ENCODE data around the gene SUPT6H.

Gene SUPT6H

DNA sequence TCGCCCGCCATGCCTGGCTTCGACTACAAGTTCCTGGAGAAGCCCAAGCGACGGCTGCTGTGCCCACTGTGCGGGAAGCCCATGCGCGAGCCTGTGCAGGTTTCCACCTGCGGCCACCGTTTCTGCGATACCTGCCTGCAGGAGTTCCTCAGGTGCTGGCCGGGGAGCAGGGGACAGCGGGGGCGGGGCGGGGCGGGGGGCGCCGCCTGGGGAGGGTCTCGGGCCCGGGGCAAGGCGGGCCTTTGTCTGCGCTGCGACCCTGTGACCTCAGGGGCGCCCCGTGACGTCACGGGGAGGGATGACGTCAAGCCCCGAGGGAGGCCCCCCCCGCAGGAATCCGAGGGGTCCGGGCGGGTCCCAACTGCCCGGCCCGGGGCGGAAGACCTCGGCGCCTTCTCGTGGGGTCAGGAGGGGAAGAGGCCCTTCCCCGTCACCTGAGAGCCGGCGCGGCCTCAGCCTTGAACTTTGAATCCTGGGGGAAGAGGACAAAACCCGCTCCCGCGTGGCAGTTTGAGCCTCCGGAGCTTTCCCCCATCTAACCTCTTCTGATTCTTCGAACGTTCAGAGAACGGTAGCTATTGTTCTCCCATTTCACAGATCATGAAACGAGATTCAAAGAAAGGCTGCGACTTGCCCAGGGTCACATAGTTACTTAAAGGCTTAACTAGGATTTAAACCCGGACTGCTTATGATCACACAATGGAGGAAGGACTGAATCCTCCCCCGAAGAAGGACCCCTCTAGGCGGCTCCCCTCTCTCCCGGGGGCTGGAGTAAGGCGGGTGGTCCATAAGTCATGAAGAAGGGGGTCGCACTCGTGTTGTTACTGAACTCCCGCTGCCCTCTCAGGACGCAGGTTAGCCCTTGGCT is 82.3 kb downstream of the SUPT6H start (continued):
- TF ChIP-seq, protein P1, sequence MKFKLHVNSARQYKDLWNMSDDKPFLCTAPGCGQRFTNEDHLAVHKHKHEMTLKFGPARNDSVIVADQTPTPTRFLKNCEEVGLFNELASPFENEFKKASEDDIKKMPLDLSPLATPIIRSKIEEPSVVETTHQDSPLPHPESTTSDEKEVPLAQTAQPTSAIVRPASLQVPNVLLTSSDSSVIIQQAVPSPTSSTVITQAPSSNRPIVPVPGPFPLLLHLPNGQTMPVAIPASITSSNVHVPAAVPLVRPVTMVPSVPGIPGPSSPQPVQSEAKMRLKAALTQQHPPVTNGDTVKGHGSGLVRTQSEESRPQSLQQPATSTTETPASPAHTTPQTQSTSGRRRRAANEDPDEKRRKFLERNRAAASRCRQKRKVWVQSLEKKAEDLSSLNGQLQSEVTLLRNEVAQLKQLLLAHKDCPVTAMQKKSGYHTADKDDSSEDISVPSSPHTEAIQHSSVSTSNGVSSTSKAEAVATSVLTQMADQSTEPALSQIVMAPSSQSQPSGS (tag by site-specific recombination; IDR thresholded peaks at IDR 0.05; ENCODE audit: low read depth) = peak; percentile 95
- TF ChIP-seq, protein P2, sequence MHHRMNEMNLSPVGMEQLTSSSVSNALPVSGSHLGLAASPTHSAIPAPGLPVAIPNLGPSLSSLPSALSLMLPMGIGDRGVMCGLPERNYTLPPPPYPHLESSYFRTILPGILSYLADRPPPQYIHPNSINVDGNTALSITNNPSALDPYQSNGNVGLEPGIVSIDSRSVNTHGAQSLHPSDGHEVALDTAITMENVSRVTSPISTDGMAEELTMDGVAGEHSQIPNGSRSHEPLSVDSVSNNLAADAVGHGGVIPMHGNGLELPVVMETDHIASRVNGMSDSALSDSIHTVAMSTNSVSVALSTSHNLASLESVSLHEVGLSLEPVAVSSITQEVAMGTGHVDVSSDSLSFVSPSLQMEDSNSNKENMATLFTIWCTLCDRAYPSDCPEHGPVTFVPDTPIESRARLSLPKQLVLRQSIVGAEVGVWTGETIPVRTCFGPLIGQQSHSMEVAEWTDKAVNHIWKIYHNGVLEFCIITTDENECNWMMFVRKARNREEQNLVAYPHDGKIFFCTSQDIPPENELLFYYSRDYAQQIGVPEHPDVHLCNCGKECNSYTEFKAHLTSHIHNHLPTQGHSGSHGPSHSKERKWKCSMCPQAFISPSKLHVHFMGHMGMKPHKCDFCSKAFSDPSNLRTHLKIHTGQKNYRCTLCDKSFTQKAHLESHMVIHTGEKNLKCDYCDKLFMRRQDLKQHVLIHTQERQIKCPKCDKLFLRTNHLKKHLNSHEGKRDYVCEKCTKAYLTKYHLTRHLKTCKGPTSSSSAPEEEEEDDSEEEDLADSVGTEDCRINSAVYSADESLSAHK (tag by site-specific recombination; IDR thresholded peaks at IDR 0.05) = peak; percentile 41; the same call in 1 of the 2 replicates
- TF ChIP-seq, protein P3, sequence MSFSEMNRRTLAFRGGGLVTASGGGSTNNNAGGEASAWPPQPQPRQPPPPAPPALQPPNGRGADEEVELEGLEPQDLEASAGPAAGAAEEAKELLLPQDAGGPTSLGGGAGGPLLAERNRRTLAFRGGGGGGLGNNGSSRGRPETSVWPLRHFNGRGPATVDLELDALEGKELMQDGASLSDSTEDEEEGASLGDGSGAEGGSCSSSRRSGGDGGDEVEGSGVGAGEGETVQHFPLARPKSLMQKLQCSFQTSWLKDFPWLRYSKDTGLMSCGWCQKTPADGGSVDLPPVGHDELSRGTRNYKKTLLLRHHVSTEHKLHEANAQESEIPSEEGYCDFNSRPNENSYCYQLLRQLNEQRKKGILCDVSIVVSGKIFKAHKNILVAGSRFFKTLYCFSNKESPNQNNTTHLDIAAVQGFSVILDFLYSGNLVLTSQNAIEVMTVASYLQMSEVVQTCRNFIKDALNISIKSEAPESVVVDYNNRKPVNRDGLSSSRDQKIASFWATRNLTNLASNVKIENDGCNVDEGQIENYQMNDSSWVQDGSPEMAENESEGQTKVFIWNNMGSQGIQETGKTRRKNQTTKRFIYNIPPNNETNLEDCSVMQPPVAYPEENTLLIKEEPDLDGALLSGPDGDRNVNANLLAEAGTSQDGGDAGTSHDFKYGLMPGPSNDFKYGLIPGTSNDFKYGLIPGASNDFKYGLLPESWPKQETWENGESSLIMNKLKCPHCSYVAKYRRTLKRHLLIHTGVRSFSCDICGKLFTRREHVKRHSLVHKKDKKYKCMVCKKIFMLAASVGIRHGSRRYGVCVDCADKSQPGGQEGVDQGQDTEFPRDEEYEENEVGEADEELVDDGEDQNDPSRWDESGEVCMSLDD (tag by site-specific recombination; IDR thresholded peaks at IDR 0.05) = peak; percentile 79
- no peak for TF ChIP-seq ZNF202 (tag by site-specific recombination; IDR thresholded peaks at IDR 0.05; ENCODE audit: borderline replicate concordance)
- TF ChIP-seq ZNF747 (tag by site-specific recombination; IDR thresholded peaks at IDR 0.05) = no peak
- TF ChIP-seq ZNF184 (tag by site-specific recombination; IDR thresholded peaks at IDR 0.05) = no peak
- TF ChIP-seq, protein P4, sequence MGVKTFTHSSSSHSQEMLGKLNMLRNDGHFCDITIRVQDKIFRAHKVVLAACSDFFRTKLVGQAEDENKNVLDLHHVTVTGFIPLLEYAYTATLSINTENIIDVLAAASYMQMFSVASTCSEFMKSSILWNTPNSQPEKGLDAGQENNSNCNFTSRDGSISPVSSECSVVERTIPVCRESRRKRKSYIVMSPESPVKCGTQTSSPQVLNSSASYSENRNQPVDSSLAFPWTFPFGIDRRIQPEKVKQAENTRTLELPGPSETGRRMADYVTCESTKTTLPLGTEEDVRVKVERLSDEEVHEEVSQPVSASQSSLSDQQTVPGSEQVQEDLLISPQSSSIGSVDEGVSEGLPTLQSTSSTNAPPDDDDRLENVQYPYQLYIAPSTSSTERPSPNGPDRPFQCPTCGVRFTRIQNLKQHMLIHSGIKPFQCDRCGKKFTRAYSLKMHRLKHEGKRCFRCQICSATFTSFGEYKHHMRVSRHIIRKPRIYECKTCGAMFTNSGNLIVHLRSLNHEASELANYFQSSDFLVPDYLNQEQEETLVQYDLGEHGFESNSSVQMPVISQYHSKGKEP (tag by site-specific recombination; IDR thresholded peaks at IDR 0.05) = 0 out of 2 replicates have a peak, but pooled peaks have one; percentile 5
- 0 out of 2 replicates have a peak, but pooled peaks have one; percentile 20 for TF ChIP-seq ZNF10 (tag by site-specific recombination; IDR thresholded peaks at IDR 0.05)
- TF ChIP-seq ZXDB (tag by site-specific recombination; IDR thresholded peaks at IDR 0.05) = peak; percentile 19; the same call in 1 of the 2 replicates
- TF ChIP-seq, protein P5, sequence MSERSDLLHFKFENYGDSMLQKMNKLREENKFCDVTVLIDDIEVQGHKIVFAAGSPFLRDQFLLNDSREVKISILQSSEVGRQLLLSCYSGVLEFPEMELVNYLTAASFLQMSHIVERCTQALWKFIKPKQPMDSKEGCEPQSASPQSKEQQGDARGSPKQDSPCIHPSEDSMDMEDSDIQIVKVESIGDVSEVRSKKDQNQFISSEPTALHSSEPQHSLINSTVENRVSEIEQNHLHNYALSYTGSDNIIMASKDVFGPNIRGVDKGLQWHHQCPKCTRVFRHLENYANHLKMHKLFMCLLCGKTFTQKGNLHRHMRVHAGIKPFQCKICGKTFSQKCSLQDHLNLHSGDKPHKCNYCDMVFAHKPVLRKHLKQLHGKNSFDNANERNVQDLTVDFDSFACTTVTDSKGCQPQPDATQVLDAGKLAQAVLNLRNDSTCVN (tag by site-specific recombination; optimal IDR thresholded peaks at IDR 0.05) = peak; percentile 24
- peak; percentile 65; the same call in 1 of the 2 replicates for TF ChIP-seq ZEB2 (tag by site-specific recombination; IDR thresholded peaks at IDR 0.05)
- no peak for TF ChIP-seq ZNF544 (tag by site-specific recombination; IDR thresholded peaks at IDR 0.05)
- peak; percentile 21; the same call in 1 of the 2 replicates for TF ChIP-seq ZBTB8A (tag by site-specific recombination; IDR thresholded peaks at IDR 0.05)
- TF ChIP-seq, protein P6, sequence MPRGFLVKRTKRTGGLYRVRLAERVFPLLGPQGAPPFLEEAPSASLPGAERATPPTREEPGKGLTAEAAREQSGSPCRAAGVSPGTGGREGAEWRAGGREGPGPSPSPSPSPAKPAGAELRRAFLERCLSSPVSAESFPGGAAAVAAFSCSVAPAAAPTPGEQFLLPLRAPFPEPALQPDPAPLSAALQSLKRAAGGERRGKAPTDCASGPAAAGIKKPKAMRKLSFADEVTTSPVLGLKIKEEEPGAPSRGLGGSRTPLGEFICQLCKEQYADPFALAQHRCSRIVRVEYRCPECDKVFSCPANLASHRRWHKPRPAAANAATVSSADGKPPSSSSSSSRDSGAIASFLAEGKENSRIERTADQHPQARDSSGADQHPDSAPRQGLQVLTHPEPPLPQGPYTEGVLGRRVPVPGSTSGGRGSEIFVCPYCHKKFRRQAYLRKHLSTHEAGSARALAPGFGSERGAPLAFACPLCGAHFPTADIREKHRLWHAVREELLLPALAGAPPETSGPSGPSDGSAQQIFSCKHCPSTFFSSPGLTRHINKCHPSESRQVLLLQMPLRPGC (tag by site-specific recombination; IDR thresholded peaks at IDR 0.05) = peak; percentile 56; the same call in 1 of the 2 replicates
- TF ChIP-seq, protein P7, sequence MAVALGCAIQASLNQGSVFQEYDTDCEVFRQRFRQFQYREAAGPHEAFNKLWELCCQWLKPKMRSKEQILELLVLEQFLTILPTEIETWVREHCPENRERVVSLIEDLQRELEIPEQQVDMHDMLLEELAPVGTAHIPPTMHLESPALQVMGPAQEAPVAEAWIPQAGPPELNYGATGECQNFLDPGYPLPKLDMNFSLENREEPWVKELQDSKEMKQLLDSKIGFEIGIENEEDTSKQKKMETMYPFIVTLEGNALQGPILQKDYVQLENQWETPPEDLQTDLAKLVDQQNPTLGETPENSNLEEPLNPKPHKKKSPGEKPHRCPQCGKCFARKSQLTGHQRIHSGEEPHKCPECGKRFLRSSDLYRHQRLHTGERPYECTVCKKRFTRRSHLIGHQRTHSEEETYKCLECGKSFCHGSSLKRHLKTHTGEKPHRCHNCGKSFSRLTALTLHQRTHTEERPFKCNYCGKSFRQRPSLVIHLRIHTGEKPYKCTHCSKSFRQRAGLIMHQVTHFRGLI (tag by site-specific recombination; IDR thresholded peaks at IDR 0.05) = peak; percentile 79
- TF ChIP-seq ZNF133 (tag by site-specific recombination; IDR thresholded peaks at IDR 0.05) = no peak
- TF ChIP-seq ZNF621 (tag by site-specific recombination; IDR thresholded peaks at IDR 0.05) = no peak
- TF ChIP-seq ZBTB17 (tag by site-specific recombination; IDR thresholded peaks at IDR 0.05) = no peak
- peak; percentile 32; the same call in 1 of the 2 replicates for TF ChIP-seq ZSCAN30 (tag by site-specific recombination; IDR thresholded peaks at IDR 0.05)
- TF ChIP-seq, protein P8, sequence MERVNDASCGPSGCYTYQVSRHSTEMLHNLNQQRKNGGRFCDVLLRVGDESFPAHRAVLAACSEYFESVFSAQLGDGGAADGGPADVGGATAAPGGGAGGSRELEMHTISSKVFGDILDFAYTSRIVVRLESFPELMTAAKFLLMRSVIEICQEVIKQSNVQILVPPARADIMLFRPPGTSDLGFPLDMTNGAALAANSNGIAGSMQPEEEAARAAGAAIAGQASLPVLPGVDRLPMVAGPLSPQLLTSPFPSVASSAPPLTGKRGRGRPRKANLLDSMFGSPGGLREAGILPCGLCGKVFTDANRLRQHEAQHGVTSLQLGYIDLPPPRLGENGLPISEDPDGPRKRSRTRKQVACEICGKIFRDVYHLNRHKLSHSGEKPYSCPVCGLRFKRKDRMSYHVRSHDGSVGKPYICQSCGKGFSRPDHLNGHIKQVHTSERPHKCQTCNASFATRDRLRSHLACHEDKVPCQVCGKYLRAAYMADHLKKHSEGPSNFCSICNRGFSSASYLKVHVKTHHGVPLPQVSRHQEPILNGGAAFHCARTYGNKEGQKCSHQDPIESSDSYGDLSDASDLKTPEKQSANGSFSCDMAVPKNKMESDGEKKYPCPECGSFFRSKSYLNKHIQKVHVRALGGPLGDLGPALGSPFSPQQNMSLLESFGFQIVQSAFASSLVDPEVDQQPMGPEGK (tag by site-specific recombination; IDR thresholded peaks at IDR 0.05) = peak; percentile 71
- TF ChIP-seq ZNF791 (tag by site-specific recombination; IDR thresholded peaks at IDR 0.05) = no peak
- TF ChIP-seq KLF8 (tag by site-specific recombination; IDR thresholded peaks at IDR 0.05) = peak; percentile 89
